NCI-H1930 (cell line): Measurements from ENCODE around the gene JMJD6.
"Not testable (repeated sequence)": the region's sequence is repeated elsewhere in the genome, so short reads cannot be mapped to it uniquely, and the experiment has no call there.

ENCODE experiments used
- DNase-seq, 2 experiments: peaks; one replicate each; lab custom pipeline; 2025; lab: John Stamatoyannopoulos, UW

Gene JMJD6

GRCh38 chr17:76736349-76737081, 10.1 kb upstream of the JMJD6 start:
- DNase-seq: peak in 1 of 2 experiments; percentile 75

GRCh38 chr17:76735586-76736348, 9.4 kb upstream of the JMJD6 start:
- DNase-seq: no peak

GRCh38 chr17:76735006-76735405, 8.6 kb upstream of the JMJD6 start:
- DNase-seq: no peak

GRCh38 chr17:76734080-76734840, 7.9 kb upstream of the JMJD6 start:
- DNase-seq: no peak

- DNase-seq: no peak
Measured at GRCh38 chr17:76733618-76733957, 7.2 kb upstream of the JMJD6 start.

- DNase-seq: no peak
Measured at GRCh38 chr17:76732734-76733617, 6.6 kb upstream of the JMJD6 start.

GRCh38 chr17:76731800-76732733, 5.7 kb upstream of the JMJD6 start:
- not testable (repeated sequence) for DNase-seq

GRCh38 chr17:76727745-76728456, 1.5 kb upstream of the JMJD6 start:
- no peak for DNase-seq

GRCh38 chr17:76726776-76727718, 641 bp upstream of the JMJD6 start, which contains the start of gene METTL23:
TSS of gene METTL23 (plus strand) at chr17:76726839. CDS start at chr17:76729711, 2,872 bp downstream.
- DNase-seq: peak; percentile 41 to 79

GRCh38 chr17:76725580-76726230, 701 bp downstream of the JMJD6 start:
- no peak for DNase-seq

- no peak for DNase-seq
Measured at GRCh38 chr17:76723812-76724211, 2.6 kb downstream of the JMJD6 start.

GRCh38 chr17:76722977-76723376, 3.4 kb downstream of the JMJD6 start:
- not testable (repeated sequence) for DNase-seq

GRCh38 chr17:76722279-76722678, 4.1 kb downstream of the JMJD6 start:
- DNase-seq: no peak

- DNase-seq: no peak
Measured at GRCh38 chr17:76721463-76721862, 4.9 kb downstream of the JMJD6 start.

GRCh38 chr17:76720941-76721340, 5.5 kb downstream of the JMJD6 start:
- no peak for DNase-seq

GRCh38 chr17:76720211-76720610, 6.2 kb downstream of the JMJD6 start:
- no peak for DNase-seq

GRCh38 chr17:76718516-76718915, 7.9 kb downstream of the JMJD6 start:
- DNase-seq: no peak

GRCh38 chr17:76716839-76717215, 9.6 kb downstream of the JMJD6 start:
- no peak for DNase-seq
